HG03135 (cell line): ENCODE results near the gene PLCG2.
"Not testable (repeated sequence)": the region's sequence is repeated elsewhere in the genome, so short reads cannot be mapped to it uniquely, and the experiment has no call there.

Experiments used
- ATAC-seq: cut with Tn5 transposase; IDR thresholded peaks from one replicate; pipeline ENCODE4 v1.9.1; 2021; ENCODE audit warnings: mild to moderate bottlenecking, moderate library complexity; ENCODE audit not compliant: unreplicated experiment

PLCG2 gene

DNA sequence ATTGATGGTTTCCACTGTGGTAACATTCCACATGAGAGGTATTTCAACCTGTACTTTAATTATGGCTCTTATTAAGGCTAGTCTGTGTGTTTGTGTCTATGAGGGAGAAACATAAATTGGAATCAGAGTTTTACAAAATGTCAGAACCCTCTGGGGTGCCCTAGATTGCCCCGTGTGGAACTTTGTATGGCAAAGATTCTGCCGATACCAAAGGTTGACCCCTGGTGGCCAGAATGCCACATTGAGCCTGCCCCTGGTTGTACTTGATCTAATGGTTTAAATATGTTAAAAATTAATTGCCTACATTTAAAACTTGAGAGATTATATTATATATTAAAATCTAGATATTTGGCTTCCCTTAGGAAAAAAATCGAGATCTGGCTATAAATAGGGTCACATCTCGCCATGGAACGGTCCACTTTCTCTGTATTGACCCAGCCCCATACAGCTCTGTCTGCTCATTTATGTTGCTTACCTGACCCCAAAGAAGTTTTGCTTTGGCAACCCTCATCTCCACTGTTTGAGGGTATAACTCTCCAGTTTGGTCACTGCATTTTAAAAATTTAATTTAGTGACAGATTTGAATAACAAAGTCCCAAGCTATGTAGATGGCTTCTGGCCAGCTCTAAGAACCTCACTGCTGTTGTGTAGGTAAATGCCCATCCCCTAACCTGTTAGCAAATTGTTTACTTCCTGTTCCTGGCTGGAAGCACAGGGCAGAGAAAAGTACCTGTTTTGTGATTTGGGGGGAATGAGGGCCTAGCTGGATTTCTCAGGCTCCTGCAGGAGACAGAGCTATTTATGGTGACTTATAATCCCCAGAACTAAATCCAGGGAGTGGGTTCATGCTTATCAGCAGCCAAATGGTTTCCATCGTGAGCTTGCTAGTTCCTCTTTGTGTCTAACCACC lies 95.0 kb downstream of the PLCG2 start:
- peak; percentile 71 for ATAC-seq

DNA sequence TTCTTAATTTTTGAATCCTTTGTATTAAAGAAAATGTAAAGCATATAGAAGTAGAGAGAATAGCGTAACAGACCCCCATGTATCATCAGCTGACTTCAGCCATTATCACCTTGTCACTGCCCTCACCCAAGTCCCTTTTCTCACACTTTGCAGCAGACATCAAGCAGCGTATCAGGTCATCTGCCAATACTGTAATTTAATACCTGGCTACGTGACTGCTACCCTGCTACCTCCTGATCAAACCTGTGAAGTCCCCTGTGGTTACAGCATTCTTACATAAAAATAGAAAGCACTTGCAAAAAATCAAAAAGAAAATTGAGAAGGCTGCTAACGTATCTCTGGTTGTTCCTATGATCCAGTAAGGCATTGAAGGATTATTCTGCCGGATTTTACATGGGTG lies 96.4 kb downstream of the PLCG2 start:
- ATAC-seq = no peak

DNA sequence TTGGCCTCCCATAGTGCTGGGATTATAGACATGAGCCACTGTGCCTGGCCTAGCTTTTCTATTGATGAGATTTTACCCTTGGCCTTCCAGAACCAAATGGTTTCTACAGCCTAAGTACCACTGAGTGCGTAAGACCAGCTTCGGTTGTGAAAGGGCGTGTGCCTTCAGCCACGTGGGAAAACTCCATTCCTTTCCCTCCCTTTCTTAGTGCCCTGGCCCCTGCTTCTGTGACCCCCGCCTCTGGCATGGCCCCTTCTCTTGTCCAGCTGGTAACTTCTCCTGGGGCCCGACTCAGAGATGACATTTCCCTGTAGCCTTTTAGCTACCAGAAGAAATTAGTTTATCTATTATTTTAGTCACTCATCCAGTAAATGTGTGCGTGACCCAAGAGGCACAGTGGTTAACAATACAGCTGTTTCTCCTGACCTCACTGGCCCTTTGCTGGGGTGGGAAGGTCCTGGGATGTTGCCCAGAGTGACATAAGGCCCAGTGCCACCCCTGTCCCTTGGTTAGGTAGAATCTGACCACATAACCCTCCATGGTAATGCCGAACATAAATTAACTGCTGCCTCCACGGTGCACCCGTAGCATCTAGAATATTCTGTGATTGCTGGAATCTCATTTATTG lies 97.3 kb downstream of the PLCG2 start:
- ATAC-seq = no peak

DNA sequence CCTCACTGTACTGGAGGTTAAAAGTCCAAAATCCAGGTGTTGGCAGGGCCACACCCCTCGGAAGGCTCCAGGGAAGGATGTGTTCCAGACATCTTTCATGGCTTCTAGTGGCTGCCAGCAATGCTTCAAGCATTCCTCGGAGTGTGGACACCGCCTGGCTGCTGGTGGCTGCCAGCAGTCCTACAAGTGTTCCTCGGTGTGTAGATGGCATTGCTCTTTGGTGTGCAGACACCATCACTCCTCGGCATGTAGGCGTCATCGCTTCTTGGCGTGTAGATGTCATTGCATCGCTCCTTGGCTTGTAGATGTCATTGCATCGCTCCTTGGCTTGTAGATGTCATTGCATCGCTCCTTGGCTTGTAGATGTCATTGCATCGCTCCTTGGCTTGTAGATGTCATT lies 98.4 kb downstream of the PLCG2 start:
- not testable (repeated sequence) for ATAC-seq

DNA sequence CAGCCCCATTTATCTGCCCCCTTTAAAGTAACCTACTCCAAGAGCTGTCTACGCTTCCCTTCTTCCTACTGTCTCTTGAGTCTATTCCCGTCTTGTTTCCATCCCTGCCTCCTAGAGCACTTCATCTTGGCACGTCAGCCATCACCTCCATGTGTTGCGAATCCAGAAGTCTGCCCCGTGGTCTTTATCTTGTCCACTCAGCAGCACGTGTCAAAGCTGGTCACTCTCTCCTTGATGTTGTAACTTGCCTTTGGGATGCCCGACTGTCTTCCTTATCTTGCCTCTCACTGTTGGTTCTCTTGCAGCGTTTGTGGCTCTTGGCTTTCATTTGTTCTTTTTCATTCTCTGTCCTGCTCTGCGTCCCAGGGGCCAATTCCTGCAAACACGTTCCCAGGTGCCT lies 99.4 kb downstream of the PLCG2 start:
- no peak for ATAC-seq

DNA sequence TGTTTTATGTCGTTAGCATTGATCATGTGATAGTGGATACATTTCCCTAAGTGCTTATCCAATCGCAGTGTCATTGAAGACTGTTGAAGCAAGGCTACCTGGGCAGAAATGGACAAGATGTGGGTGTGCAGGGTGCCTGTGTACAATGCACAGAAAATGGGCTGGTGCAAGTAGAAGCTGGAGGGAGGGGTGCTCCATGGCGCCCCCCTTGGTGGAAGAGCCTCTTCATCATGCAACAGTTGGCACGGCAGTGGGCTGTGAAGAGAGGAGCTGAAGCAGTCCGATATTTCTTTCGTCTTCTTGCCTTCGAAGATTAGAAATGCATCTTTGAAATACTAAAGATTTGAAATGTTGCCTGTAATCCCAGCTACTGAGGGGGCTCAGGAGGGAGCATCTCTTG lies 100.5 kb downstream of the PLCG2 start:
- ATAC-seq = no peak

DNA sequence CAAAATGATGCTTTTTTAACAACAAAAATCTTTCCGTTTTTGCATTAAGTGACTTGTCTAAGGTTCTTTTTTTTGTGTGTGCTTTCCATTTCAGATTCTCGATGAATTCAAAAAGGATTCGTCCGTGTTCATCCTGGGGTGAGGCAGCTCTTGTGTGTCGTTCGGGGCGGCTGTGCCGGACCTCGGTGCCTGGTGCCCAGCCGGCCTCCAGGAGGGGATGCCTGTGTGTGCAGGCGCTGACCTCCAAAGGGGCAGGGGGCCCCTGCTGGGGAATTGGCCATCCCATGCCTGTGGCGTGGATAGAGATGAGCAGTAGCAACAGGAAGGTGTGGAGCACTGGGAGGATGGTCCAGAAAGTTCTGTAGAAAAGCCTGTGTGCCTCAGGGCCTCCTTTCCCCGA lies 101.7 kb downstream of the PLCG2 start:
- ATAC-seq = no peak

DNA sequence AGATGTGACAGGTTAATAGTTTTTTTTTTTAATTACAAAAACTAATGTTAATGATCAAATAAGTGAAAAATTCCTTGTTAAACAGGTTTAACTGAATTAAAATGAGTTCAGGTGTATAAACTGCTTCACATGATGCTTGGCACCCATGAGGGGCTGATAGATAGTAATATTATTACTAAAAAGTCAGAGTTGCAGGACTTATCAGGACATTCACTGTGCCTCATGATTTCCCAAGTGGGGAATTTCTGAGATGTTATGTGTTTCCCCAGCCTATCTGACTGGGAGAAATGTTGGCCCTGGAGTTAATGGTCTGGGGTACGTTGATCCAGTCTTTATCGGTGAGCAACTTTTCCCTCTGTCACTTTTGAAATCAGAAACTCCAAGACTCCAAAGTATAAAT lies 102.1 kb downstream of the PLCG2 start:
- ATAC-seq = no peak

DNA sequence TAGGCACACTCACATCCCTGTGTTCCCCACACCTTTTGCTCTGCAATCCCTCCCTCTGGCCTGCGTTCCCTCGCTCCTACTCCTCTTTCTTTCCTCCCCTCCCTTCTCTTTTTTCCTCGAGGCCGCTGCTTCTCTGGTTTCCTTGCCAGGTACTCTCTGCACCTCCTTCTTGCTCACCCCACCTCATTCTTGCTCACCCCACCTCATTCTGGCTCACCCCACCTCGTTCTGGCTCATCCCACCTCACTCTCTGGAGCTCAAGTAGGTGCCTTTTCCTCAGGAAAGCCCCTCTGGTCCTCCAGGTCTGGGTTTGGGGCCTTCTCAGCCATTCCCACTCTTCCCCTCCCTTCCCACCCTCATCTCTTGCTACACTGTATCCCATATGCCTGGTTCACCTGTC lies 103.5 kb downstream of the PLCG2 start:
- ATAC-seq = no peak

DNA sequence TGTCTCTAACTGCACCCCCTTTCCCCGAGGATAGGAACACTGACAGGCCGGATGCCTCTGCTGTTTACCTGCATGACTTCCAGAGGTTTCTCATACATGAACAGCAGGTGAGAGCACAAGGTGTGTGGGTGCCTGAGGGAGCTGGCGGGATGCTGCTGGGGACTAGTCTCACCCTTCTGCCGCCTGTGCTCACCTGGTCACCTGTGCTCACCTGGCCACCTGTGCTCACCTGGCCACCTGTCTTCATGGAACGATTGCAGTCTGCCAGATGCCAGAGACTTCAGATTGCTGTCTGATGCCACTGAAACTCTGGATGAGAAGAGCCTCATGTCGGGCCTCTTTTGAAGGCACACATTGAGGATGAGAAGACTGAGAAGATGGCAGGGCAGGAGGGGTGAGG lies 104.1 kb downstream of the PLCG2 start:
- no peak for ATAC-seq

DNA sequence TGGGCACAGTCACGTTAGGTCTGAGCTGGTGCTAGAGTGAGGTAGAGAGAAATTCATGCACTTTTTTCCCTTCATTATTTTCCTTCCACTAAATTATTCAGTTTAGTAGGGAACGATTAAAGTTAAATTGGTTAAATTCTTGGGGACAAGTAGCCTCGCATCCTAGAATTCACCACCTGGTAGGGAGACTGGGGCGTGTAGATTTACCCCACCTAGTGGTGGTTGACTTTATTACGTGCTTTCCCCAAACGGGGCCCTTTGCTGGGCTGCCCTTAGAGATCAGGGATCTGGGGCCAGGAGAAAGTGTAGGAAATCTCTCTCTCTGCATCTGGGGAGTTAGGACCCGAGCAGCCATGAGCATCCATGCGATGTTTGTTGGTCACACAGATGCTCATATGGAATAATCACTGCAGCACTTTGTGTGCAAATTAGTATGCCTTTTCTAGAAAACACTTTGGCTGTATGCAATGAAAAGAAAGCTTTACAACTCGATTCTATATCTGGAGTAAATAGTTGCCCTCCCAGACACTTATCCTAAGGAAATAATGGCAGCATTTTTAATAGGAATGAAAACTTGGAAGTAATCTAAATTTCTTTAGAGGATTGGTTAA lies 107.0 kb downstream of the PLCG2 start:
- ATAC-seq = no peak

DNA sequence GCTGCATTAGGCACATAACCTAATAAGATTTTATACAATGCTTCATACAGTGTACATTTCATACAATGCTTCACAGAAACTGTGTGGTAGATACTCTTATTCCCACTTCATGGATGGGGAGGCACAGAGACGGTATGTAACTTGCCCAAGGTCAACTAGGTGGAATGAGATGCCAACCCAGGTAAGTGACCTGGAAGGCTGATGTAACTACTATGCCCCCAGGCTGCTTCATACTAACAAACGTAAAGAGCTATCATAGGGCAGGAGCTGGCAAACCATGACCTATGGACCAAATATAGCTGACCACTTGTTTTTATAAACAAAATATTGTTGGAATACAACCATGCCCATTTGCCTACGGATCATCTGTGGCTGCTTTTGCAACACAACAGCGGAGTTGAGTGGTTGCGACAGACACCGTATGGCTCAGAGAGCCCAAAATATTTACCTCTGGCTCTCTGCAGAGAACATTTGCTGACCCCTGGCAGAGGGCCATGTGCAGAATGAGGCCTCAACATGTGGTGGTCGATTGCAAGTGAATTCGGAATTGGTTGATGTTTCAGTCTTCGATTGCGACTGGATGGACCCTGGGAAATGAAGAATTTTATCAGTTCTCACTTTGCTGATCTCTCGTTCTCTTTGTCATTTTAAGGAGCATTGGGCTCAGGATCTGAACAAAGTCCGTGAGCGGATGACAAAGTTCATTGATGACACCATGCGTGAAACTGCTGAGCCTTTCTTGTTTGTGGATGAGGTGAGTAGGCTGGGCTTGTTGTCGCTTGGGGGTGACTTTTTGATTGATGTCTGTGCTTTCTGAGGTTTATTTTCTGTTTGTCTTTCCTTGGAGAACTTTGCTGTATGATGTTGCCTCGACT lies 109.7 kb downstream of the PLCG2 start:
- no peak for ATAC-seq

DNA sequence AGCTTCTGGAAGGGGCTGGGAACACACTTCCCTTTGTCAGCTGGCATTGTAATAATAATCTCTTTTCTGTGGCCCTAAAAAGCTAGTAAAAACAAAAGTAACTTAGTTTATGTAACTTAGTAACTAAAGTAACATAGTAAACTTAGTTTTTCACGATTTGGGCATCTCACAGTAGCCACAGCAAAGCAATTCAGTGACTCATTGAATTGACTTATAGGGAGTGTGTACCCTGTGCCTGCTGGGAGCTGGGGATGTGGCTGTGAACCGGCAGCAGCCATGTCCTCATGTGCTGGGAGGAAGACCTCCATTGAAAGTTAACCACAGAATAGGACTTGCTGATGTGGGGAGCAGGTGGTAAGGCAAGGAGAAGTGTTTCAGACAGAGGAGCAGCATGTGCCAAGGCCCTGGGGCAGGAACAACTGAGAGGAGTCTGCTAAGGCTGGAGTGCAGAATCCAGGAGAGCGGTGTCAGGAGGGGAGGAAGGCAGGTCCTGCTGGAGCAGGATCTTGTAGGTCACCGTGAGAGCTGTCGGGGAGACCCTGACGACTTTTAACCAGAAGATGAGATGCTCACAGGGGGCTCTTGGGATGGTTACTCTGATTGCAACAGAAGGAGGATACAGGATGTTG lies 112.8 kb downstream of the PLCG2 start:
- ATAC-seq = no peak

DNA sequence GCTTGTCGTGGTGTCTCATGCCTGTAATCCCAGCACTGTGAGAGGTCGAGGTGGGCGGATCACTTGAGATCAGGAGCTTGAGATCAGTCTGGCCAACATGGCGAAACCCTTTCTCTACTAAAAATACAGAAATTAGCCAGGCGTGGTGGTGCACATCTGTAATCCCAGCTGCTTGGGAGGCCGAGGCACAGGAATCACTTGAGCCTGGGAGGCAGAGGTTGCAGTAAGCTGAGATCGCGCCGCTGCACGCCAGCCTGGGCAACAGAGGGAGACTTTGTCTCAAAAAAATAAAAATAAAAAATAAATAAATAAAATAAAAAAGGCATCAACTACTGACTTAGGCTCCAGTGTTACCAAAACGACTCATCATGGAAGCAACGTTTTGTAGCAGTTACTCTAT lies 115.5 kb downstream of the PLCG2 start:
- ATAC-seq = no peak

DNA sequence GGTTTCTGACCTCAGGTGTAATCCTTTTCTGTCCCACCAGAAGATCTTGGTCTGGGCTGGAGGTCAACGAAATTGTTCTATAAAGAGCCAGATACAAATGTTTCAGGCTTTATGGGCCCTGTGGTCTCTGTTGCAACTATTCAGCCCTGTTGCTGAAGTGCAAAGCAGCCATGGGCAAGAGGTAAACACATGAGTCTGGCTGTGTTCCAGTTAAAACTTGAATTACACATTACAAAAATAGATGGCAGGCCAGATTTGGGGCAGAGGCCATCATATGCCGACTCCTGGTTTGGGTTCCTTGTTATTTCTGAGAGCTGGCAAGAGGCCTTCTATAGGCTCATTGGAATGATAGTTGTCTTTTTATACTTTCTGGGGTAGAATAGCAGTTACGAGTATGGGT lies 117.8 kb downstream of the PLCG2 start:
- no peak for ATAC-seq

DNA sequence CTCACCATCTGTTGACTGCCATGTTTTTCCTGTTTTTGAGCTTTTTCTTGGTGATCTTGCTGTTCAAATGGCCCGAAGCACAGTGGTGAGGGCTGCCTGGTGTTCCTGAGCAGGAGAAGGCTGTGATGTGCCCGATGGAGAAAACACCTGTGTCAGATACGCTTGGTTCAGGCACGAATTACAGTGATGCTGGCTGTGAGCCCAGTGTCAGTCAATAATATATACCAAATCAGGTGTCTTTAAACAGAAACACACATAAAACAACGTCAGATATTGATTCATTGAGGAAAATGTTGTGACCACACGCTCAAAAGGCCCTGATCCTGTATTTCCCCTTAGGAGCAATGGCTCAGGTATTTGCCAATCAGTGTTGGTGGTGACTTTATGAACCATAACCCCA lies 120.5 kb downstream of the PLCG2 start:
- no peak for ATAC-seq

DNA sequence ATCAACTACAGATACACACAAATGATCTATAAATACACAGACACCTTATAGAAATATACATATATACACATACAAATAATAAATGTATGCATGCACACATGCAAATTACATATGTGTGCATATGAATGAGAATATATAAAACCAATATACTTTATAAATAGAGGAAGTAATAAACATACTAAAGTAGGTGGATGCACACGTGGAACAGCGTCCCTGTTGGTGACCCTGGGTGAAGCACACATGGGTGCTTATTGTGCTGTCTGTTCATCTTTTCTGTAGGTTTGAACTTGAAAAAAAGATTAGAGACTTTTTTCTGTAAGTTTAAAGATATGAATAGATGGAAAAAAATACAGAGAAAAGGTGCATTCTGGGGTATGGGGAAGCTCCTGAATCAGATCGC lies 120.9 kb downstream of the PLCG2 start:
- no peak for ATAC-seq

DNA sequence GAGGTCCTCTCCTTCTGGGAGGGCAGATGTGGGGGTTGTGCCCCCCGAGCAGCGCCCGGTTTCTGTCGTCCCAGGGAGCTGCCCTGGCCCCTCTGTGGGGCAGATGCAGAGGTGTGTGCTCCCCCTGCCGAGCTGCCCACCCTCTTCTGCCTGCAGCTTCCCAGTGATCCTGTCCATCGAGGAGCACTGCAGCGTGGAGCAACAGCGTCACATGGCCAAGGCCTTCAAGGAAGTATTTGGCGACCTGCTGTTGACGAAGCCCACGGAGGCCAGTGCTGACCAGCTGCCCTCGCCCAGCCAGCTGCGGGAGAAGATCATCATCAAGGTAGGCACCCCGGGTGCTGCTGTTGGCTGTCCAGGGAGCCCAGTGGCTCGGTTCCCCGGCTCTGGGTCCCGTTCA lies 121.4 kb downstream of the PLCG2 start:
- ATAC-seq = no peak

DNA sequence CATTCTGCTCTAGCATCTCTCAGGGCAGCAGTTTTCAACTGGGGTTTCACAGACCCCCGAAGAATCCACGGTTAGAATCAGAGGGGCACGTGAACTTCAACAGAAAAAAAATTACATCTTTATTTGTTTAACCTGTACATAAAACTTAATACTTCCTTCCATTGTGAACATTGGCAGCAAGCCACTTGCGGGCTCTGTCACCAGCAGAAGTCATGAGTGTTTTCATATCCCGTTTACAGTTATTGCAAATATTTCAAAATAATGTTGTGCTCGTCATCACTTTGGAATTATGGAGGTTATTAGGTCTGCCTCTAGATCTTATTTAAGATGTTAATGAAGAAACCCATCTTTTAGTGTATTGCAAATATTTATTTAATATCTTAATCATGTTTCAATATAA lies 122.4 kb downstream of the PLCG2 start:
- ATAC-seq = no peak

DNA sequence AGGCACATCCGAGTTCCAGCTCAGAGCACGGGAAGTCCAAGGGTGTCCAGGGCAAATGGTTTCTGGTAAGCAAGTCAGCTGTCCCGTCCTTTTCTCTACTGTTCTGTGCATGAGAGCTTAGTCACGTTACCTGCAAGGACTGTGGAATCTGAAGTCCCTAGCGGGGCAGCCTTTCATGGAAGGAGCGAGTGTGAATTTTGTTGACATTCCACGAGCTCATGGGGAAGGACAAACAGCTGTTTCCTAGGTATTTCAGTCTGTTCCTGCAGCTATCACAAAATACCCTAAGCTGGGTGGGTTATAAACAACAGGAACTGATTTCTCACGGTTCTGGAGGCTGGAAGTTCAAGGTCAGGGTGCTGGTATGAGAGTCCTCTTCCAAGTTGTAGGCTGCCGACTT lies 122.9 kb downstream of the PLCG2 start:
- ATAC-seq = no peak

DNA sequence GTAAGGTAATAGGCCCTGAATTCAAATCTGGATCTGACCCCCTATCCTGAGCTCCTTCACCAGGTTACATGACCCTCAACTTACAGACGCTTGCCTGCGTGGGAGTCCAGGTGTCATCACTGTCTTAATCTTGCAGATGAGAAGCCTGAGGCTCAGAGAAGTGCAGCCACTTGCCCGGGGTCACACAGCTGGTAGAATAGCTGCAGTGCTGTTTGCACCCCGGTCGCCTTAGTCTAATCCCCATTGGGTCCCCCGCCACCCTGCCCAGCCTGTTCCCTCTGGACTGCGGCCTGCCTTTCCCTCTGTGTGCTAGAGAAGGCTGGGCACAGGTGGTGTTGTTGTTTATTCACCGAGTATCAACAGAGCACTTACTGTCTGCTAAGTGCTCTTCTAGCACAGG lies 125.2 kb downstream of the PLCG2 start:
- no peak for ATAC-seq
